Mesenchymal stem cell (in vitro differentiated cells and primary cell): ENCODE measurements around the gene GFRA1.

ENCODE experiments used
- DNase-seq: peaks from one replicate; pipeline ENCODE4 v3.0.0-alpha.2; 2013
- H2AFZ ChIP-seq: one replicate; pipeline ENCODE4 v1.6.1; 2013; ENCODE audit warnings: low read depth, mild to moderate bottlenecking, control low read depth, inconsistent platforms, low read length, moderate library complexity
- H2AK5ac ChIP-seq: 2 replicates; pipeline ENCODE4 v1.6.1; 2013; ENCODE audit warnings: low read length, moderate library complexity, mild to moderate bottlenecking, inconsistent platforms; ENCODE audit not compliant: severe bottlenecking
- H2BK120ac ChIP-seq: one replicate; pipeline ENCODE4 v1.6.1; 2013; ENCODE audit warnings: low read depth, mild to moderate bottlenecking, inconsistent platforms, low read length, moderate library complexity
- H2BK12ac ChIP-seq, 2 experiments: one replicate each; pipeline ENCODE4 v1.6.1; 2013; ENCODE audit warnings: inconsistent platforms in 2 of 2, low read length in 2 of 2, mild to moderate bottlenecking in 2 of 2, moderate library complexity in 2 of 2, control low read depth in 1 of 2
- H2BK15ac ChIP-seq: one replicate; pipeline ENCODE4 v1.6.1; 2013; ENCODE audit warnings: mild to moderate bottlenecking, low read depth, inconsistent platforms; ENCODE audit not compliant: poor library complexity, severe bottlenecking
- H2BK5ac ChIP-seq: 2 replicates; pipeline ENCODE4 v1.6.1; 2013; ENCODE audit warnings: low read depth, mild to moderate bottlenecking, low read length, control low read depth, inconsistent platforms; ENCODE audit not compliant: poor library complexity, severe bottlenecking
- H3K14ac ChIP-seq, 2 experiments: one replicate each; pipeline ENCODE4 v1.6.1; 2013; ENCODE audit warnings: inconsistent platforms in 2 of 2, low read length in 2 of 2, control low read depth in 1 of 2, mild to moderate bottlenecking in 1 of 2, moderate library complexity in 1 of 2
- H3K18ac ChIP-seq, 2 experiments: one replicate each; pipeline ENCODE4 v1.6.1; 2013; ENCODE audit warnings: inconsistent platforms in 2 of 2, low read length in 2 of 2, control low read depth in 1 of 2, low read depth in 1 of 2, mild to moderate bottlenecking in 1 of 2
- H3K23ac ChIP-seq, 2 experiments: one replicate each; pipeline ENCODE4 v1.6.1; 2013; ENCODE audit warnings: inconsistent platforms in 2 of 2, low read length in 2 of 2, mild to moderate bottlenecking in 2 of 2, moderate library complexity in 2 of 2, control low read depth in 1 of 2
- H3K27ac ChIP-seq: 2 replicates; pipeline ENCODE4 v1.5.1; 2013; ENCODE audit warnings: mild to moderate bottlenecking, moderate library complexity, low read length, control low read depth, inconsistent platforms; ENCODE audit not compliant: poor library complexity, severe bottlenecking
- H3K27me3 ChIP-seq, 2 experiments: 2 replicates each; pipeline versions ENCODE4 v1.6.1 to v1.7.0; 2013; ENCODE audit warnings: low read length in 2 of 2, mild to moderate bottlenecking in 2 of 2, moderate library complexity in 2 of 2, control low read depth in 1 of 2, inconsistent platforms in 1 of 2; ENCODE audit not compliant: control insufficient read depth in 1 of 2, insufficient read depth in 1 of 2
- H3K36me3 ChIP-seq, 2 experiments: 2 replicates each; pipeline versions ENCODE4 v1.6.1 to v1.7.0; 2013; ENCODE audit warnings: low read length in 2 of 2, control low read depth in 1 of 2, inconsistent platforms in 1 of 2, low read depth in 1 of 2, mild to moderate bottlenecking in 1 of 2; ENCODE audit not compliant: insufficient read depth in 2 of 2, control insufficient read depth in 1 of 2
- H3K4ac ChIP-seq, 2 experiments: one replicate each; pipeline ENCODE4 v1.6.1; 2013; ENCODE audit warnings: inconsistent platforms in 2 of 2, low read length in 2 of 2, mild to moderate bottlenecking in 2 of 2, moderate library complexity in 2 of 2, control low read depth in 1 of 2, low read depth in 1 of 2
- H3K4me1 ChIP-seq: 2 replicates; pipeline ENCODE4 v1.6.1; 2013; ENCODE audit warnings: low read depth, low read length, control low read depth; ENCODE audit not compliant: control insufficient read depth, insufficient read depth
- H3K4me2 ChIP-seq: 2 replicates; pipeline ENCODE4 v1.6.1; 2013; ENCODE audit warnings: low read length, mild to moderate bottlenecking, inconsistent platforms; ENCODE audit not compliant: poor library complexity, severe bottlenecking
- H3K4me3 ChIP-seq, 2 experiments: 2 replicates each; pipeline versions ENCODE4 v1.5.1 to v1.7.0; 2013; ENCODE audit warnings: low read length in 2 of 2, mild to moderate bottlenecking in 2 of 2, control low read depth in 1 of 2, low read depth in 1 of 2; ENCODE audit not compliant: insufficient read depth in 1 of 2
- H3K79me1 ChIP-seq: replicated peaks from 2 replicates; pipeline ENCODE4 v1.6.1; 2013; ENCODE audit warnings: mild to moderate bottlenecking, control low read depth, low read length, inconsistent platforms; ENCODE audit not compliant: poor library complexity, severe bottlenecking
- H3K9ac ChIP-seq: 2 replicates; pipeline ENCODE4 v1.7.0; 2013; ENCODE audit warnings: mild to moderate bottlenecking, low read length, moderate library complexity
- H3K9me3 ChIP-seq: 2 replicates; pipeline ENCODE4 v1.7.0; 2013; ENCODE audit warnings: mild to moderate bottlenecking, low read length; ENCODE audit not compliant: control insufficient read depth
- H4K8ac ChIP-seq: one replicate; pipeline ENCODE4 v1.6.1; 2013; ENCODE audit warnings: inconsistent platforms, mild to moderate bottlenecking, low read length, moderate library complexity
- H4K91ac ChIP-seq: one replicate; pipeline ENCODE4 v1.6.1; 2013; ENCODE audit warnings: mild to moderate bottlenecking, low read length, inconsistent platforms
- WGBS: methylation state at CpG from one replicate; pipeline ENCODE4 v1.1.7; 2013; ENCODE audit warnings: mixed read lengths; 5-methylcytosine and 5-hydroxymethylcytosine counted together

The GFRA1 gene

GRCh38 chr10:116271593-116272439, 1.2 kb downstream of the GFRA1 start:
- Histone ChIP-seq H2BK120ac (no peak overlapping the region), H3K27me3 (peaks cover 0 to 18% of the 10 kb centered on the region in 2 experiments), H3K4me3 (peak overlapping the region; percentile 79 to 81), H3K9ac (peak overlapping the region; percentile 73), H2AFZ (peak overlapping the region; percentile 2), H2AK5ac (no peak overlapping the region), H3K18ac (peak overlapping the region in 1 of 2 experiments; percentile 57), H3K4ac (peak overlapping the region in 1 of 2 experiments; percentile 21), H3K4me1 (peaks cover 10% of the 10 kb centered on the region), H2BK5ac (peak overlapping the region; percentile 36), H3K27ac (no peak overlapping the region), H3K23ac (no peak overlapping the region), H2BK15ac (no peak overlapping the region), H3K4me2 (peak overlapping the region; percentile 98), H2BK12ac (no peak overlapping the region), H4K91ac (no peak overlapping the region), H4K8ac (no peak overlapping the region), H3K9me3 (no peaks in the 10 kb centered on the region), H3K14ac (no peak overlapping the region), H3K79me1 (peaks cover 11% of the 10 kb centered on the region), H3K36me3 (peaks cover 0 to 13% of the 10 kb centered on the region in 2 experiments)
- peak; percentile 39 for DNase-seq
- 1% methylated on average over 53 of the region's 64 CpGs for WGBS

GRCh38 chr10:116270771-116271592, 2.0 kb downstream of the GFRA1 start:
- Histone ChIP-seq H3K27me3 (peaks cover 0 to 18% of the 10 kb centered on the region in 2 experiments), H3K4ac (no peak overlapping the region), H3K79me1 (peaks cover 12% of the 10 kb centered on the region), H2BK15ac (peak overlapping the region; percentile 52), H3K23ac (peak overlapping the region in 1 of 2 experiments; percentile 78), H3K18ac (peak overlapping the region in 1 of 2 experiments; percentile 13), H4K91ac (peak overlapping the region; percentile 52), H3K9me3 (no peaks in the 10 kb centered on the region), H2AFZ (no peak overlapping the region), H2BK120ac (no peak overlapping the region), H3K9ac (peak overlapping the region; percentile 73), H4K8ac (no peak overlapping the region), H3K36me3 (peaks cover 0 to 14% of the 10 kb centered on the region in 2 experiments), H2AK5ac (no peak overlapping the region), H3K27ac (no peak overlapping the region), H2BK12ac (peak overlapping the region in 1 of 2 experiments; percentile 21), H2BK5ac (no peak overlapping the region), H3K4me2 (peak overlapping the region; percentile 98), H3K14ac (no peak overlapping the region), H3K4me1 (peaks cover 10% of the 10 kb centered on the region), H3K4me3 (peak overlapping the region; percentile 79 to 81)
- WGBS: 8% methylated on average over 57 of the region's 73 CpGs
- DNase-seq: peak; percentile 30

- H3K4ac ChIP-seq: no peak overlapping the region
- no peak overlapping the region for H4K8ac ChIP-seq
- no peak overlapping the region for H2BK12ac ChIP-seq
- no peak overlapping the region for H3K9ac ChIP-seq
- no peak overlapping the region for H2AK5ac ChIP-seq
- H2BK5ac ChIP-seq: no peak overlapping the region
- H2BK120ac ChIP-seq: no peak overlapping the region
- no peak overlapping the region for H3K23ac ChIP-seq
- no peaks in the 10 kb centered on the region for H3K9me3 ChIP-seq
- 73% methylated on average over 7 of the region's 9 CpGs for WGBS
- H2BK15ac ChIP-seq: no peak overlapping the region
- no peak for DNase-seq
- H4K91ac ChIP-seq: no peak overlapping the region
- H3K79me1 ChIP-seq: peaks cover 15% of the 10 kb centered on the region
- H2AFZ ChIP-seq: no peak overlapping the region
- H3K4me3 ChIP-seq: peak overlapping the region in 1 of 2 experiments; percentile 79
- peaks cover 13% of the 10 kb centered on the region for H3K4me1 ChIP-seq
- no peak overlapping the region for H3K14ac ChIP-seq
- no peak overlapping the region for H3K18ac ChIP-seq
- peak overlapping the region; percentile 98 for H3K4me2 ChIP-seq
- peaks cover 0 to 19% of the 10 kb centered on the region in 2 experiments for H3K36me3 ChIP-seq
- peaks cover 0 to 13% of the 10 kb centered on the region in 2 experiments for H3K27me3 ChIP-seq
- no peak overlapping the region for H3K27ac ChIP-seq
These were observed 2.8 kb downstream of the GFRA1 start for GRCh38 chr10:116270126-116270770.
